Measurements from ENCODE around the gene TMEM273. TPM values are rescaled to one million over a fixed set of nuclear protein-coding genes. Genes with fewer than 3 reads are reported as not detected.

TMEM273 gene
- total RNA-seq, 1 donor from 2014 or later: not detected

DNA sequence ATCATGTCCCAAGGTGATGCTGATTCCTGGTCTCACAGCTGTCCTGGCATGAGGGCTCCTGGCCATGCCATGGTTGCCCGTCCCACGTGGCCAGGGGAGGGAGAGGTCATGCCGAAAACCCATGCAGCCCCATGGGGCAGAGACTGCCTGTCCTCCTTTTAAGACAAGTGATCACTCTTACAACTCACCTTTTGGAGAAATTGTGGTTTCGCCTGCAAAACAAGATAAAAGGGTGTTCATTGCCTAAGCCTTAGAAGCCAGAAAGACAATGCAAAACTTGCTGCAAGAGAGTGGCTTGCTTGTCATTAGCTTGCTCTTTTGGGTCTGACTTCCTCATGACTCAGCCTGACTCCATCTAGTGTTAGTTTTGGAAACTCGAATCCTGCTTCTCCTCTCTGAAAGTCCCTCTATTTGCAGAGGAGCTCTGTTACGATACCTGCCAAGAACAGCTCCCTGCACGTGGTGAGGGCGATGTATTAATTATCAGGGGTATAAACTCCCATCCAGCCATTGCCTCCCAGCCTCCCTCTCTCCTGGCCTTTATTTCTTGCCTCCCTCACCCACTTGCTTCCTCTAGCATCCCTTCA lies 26.7 kb downstream of the TMEM273 start:
- Mint-ChIP-seq H3K9me3 (no peaks in the 10 kb centered on the region), H3K27ac (no peak overlapping the region), H3K4me1 (no peaks in the 10 kb centered on the region), H3K36me3 (no peaks in the 10 kb centered on the region), H3K27me3 (ENCODE audit: low read depth) (peaks cover 78% of the 10 kb centered on the region), H3K4me3 (no peak overlapping the region)
- TF ChIP-seq CTCF (IDR thresholded peaks at IDR 0.05; ENCODE audit: unreplicated experiment): no peak
- DNase-seq (ENCODE audit: low spot score in 2 of 2, unreplicated experiment in 2 of 2): no peak

DNA sequence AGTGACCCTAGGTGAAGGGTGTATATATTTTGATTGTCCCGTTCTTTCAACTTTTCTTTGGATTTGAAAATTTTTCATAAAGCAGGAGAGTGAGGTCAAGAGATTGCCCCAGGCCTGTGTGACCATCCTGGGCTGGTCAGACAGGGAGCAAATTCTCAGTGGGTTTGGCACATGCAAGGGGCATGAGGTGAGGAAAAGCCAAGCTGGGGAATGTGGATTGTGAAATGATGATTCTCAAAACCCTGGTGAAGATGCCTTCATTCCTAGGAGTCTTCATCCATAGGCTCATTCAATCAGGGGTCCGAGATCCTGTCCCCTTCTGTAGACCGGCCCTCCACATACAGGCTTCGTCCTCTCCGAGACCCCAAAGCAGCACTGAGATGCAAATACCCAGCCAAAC lies 27.4 kb downstream of the TMEM273 start:
- Mint-ChIP-seq H3K9me3 (no peaks in the 10 kb centered on the region), H3K4me3 (no peak overlapping the region), H3K27ac (no peak overlapping the region), H3K36me3 (no peaks in the 10 kb centered on the region), H3K27me3 (ENCODE audit: low read depth) (peaks cover 83% of the 10 kb centered on the region), H3K4me1 (no peaks in the 10 kb centered on the region)
- TF ChIP-seq CTCF (IDR thresholded peaks at IDR 0.05; ENCODE audit: unreplicated experiment): no peak
- no peak for DNase-seq (ENCODE audit: low spot score in 2 of 2, unreplicated experiment in 2 of 2)

GRCh38 chr10:49160110-49160509 lies 28.1 kb downstream of the TMEM273 start:
- H3K9me3 Mint-ChIP-seq: no peaks in the 10 kb centered on the region
- no peaks in the 10 kb centered on the region for H3K4me1 Mint-ChIP-seq
- H3K27me3 Mint-ChIP-seq (ENCODE audit: low read depth): peaks cover 90% of the 10 kb centered on the region
- no peak for TF ChIP-seq CTCF (IDR thresholded peaks at IDR 0.05; ENCODE audit: unreplicated experiment)
- DNase-seq (ENCODE audit: low spot score in 2 of 2, unreplicated experiment in 2 of 2): no peak
- H3K27ac Mint-ChIP-seq: no peak overlapping the region
- H3K4me3 Mint-ChIP-seq: no peak overlapping the region
- no peaks in the 10 kb centered on the region for H3K36me3 Mint-ChIP-seq

GRCh38 chr10:49158915-49159314 lies 29.3 kb downstream of the TMEM273 start:
- DNase-seq (ENCODE audit: low spot score in 2 of 2, unreplicated experiment in 2 of 2): no peak
- H3K4me3 Mint-ChIP-seq: no peak overlapping the region
- H3K27me3 Mint-ChIP-seq (ENCODE audit: low read depth): peaks cover 90% of the 10 kb centered on the region
- no peak overlapping the region for H3K27ac Mint-ChIP-seq
- H3K9me3 Mint-ChIP-seq: no peaks in the 10 kb centered on the region
- H3K4me1 Mint-ChIP-seq: no peaks in the 10 kb centered on the region
- no peak for TF ChIP-seq CTCF (IDR thresholded peaks at IDR 0.05; ENCODE audit: unreplicated experiment)
- H3K36me3 Mint-ChIP-seq: no peaks in the 10 kb centered on the region

DNA sequence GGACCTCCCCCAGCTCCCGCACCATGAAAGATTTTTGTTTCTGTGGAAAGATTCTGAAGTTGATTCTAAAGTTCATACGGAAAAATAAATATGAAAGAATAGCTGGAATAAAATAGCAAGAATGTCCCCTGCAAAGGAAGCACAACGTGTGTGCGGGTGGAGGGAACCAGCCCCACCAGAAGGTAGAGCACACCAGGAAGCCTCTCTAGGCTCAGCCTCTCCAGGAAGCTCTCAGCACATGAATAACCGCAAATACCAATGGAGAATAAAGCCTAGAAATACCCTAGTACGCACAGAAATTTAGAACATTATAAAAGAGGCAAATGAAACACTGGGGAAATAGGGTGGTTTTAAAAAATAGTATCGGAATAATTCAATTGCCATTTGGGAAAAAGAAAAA lies 29.8 kb downstream of the TMEM273 start:
- no peak for TF ChIP-seq CTCF (IDR thresholded peaks at IDR 0.05; ENCODE audit: unreplicated experiment)
- no peak overlapping the region for H3K27ac Mint-ChIP-seq
- no peaks in the 10 kb centered on the region for H3K36me3 Mint-ChIP-seq
- DNase-seq (ENCODE audit: low spot score in 2 of 2, unreplicated experiment in 2 of 2): no peak
- no peaks in the 10 kb centered on the region for H3K9me3 Mint-ChIP-seq
- H3K4me3 Mint-ChIP-seq: no peak overlapping the region
- H3K27me3 Mint-ChIP-seq (ENCODE audit: low read depth): peaks cover 89% of the 10 kb centered on the region
- no peaks in the 10 kb centered on the region for H3K4me1 Mint-ChIP-seq

DNA sequence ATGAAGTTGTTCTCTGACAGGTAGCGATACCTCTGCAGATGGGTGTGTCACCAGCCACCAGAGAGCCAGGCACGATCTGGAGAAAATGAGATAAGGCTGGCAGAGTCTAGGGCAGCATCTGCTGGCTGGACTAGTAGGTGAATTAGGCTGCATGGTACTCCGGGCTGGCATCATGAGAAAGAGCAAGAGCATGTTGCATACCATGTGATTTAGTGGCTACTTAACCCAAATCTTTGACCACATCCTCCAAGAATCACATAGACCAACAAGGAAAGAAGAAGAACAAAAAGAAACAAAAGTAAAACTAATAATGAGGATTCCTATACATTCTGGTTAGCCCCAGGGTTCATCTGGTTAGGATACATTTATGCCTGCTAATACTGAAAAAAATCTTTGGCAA lies 31.0 kb downstream of the TMEM273 start:
- Mint-ChIP-seq H3K27ac (no peak overlapping the region), H3K9me3 (no peaks in the 10 kb centered on the region), H3K4me3 (no peak overlapping the region), H3K36me3 (no peaks in the 10 kb centered on the region), H3K27me3 (ENCODE audit: low read depth) (peaks cover 82% of the 10 kb centered on the region), H3K4me1 (no peaks in the 10 kb centered on the region)
- DNase-seq (ENCODE audit: low spot score in 2 of 2, unreplicated experiment in 2 of 2): no peak
- no peak for TF ChIP-seq CTCF (IDR thresholded peaks at IDR 0.05; ENCODE audit: unreplicated experiment)

Data from mesothelial cell of epicardium (in vitro differentiated cells).